ENCODE measurements around the gene PLK3.

DNA sequence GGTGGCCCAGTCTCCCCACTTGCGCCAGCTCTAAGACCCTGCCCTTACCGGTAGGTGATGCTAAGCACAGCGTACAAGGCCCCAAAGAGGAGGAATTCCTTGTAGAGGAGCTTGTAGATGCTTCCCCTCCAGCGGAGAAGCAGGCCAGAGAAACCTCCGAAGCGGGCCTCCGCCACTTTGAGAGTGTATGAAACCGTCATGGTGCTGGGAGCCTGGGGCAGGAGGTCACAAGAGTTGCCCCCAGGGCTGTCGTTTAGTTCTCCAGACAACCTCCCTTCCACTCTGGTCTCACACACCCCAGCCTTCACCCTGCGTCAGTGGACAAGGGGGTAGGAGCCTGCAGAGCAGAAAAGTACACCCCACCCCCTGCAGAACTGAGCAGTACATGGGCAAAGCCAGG, 12.7 kb upstream of the PLK3 start:
- TF ChIP-seq EZH2 (IDR thresholded peaks at IDR 0.05; ENCODE audit: insufficient read depth, poor library complexity, severe bottlenecking) (no peak), EZH2phosphoT487 (IDR thresholded peaks at IDR 0.05; ENCODE audit: insufficient read depth, low read depth) (no peak)
